H1 (cell line): ENCODE results near the gene C14orf119. TPM values are rescaled to one million over a fixed set of nuclear protein-coding genes. Genes with fewer than 3 reads are reported as not detected.
A peak's percentile ranks its signal among the peaks of the same experiment; 100 is the strongest.

Source experiments
- CTCF ChIA-PET: fragments of 300-600 bp; sonication (Branson Sonifier 250); formaldehyde crosslinking; loops from one replicate; lab custom pipeline; 2021; ENCODE audit not compliant: partially characterized antibody; lab: Charles Lee
- POLR2A ChIA-PET: fragments of 300-600 bp; sonication (Branson Sonifier 250); formaldehyde crosslinking; loops from one replicate; lab custom pipeline; 2021; ENCODE audit warnings: inconsistent platforms; ENCODE audit not compliant: partially characterized antibody; lab: Charles Lee
- DNase-seq, 2 experiments: peaks; one replicate each; pipeline versions ENCODE4 v3.0.0 to v3.0.0-alpha.2; 2010 to 2022; ENCODE audit warnings: low spot score in 2 of 2, low read depth in 1 of 2, mixed read lengths in 1 of 2
- FAIRE-seq: peaks from 2 replicates; lab custom pipeline; 2011; peaks lifted over from hg19 to GRCh38; lab: Jason Lieb, UNC
- H2AFZ ChIP-seq: 2 replicates; pipeline ENCODE4 v1.8.1; 2012; ENCODE audit warnings: low read length, inconsistent platforms
- H2AK5ac ChIP-seq: 2 replicates; pipeline ENCODE4 v1.6.1; 2013; ENCODE audit warnings: low read depth, low read length
- H2BK120ac ChIP-seq: replicated peaks from 2 replicates; pipeline ENCODE3; 2013; ENCODE audit warnings: low read depth, low read length, inconsistent platforms
- H2BK12ac ChIP-seq: 2 replicates; pipeline ENCODE4 v1.6.1; 2013; ENCODE audit warnings: low read depth, low read length
- H2BK15ac ChIP-seq: 2 replicates; pipeline ENCODE4 v1.6.1; 2013; ENCODE audit warnings: low read length
- H2BK20ac ChIP-seq: 2 replicates; pipeline ENCODE4 v1.6.1; 2013; ENCODE audit warnings: low read length
- H2BK5ac ChIP-seq: 2 replicates; pipeline ENCODE4 v1.6.1; 2013; ENCODE audit warnings: low read depth, low read length
- H3K14ac ChIP-seq: 2 replicates; pipeline ENCODE4 v1.6.1; 2013; ENCODE audit warnings: inconsistent platforms; ENCODE audit not compliant: insufficient read length
- H3K18ac ChIP-seq: 2 replicates; pipeline ENCODE4 v1.6.1; 2013; ENCODE audit warnings: low read length; ENCODE audit errors: extremely low read depth
- H3K23ac ChIP-seq: 2 replicates; pipeline ENCODE4 v1.6.1; 2013; ENCODE audit warnings: inconsistent platforms; ENCODE audit not compliant: insufficient read length
- H3K23me2 ChIP-seq: 2 replicates; pipeline ENCODE4 v1.6.1; 2013; ENCODE audit warnings: low read depth, low read length
- H3K27ac ChIP-seq: 2 replicates; pipeline ENCODE4 v1.6.1; 2011; ENCODE audit warnings: low read depth, low read length, inconsistent platforms
- H3K27me3 ChIP-seq, 4 experiments: replicated peaks in 1 of 4; 1 replicate in 1 of 4; 2 replicates in 3 of 4; pipeline versions ENCODE4 v1.6.1 to v1.8.1; 2011 to 2013; ENCODE audit warnings: low read length in 3 of 4, mild to moderate bottlenecking in 3 of 4, inconsistent platforms in 2 of 4, mixed read lengths in 2 of 4, moderate library complexity in 1 of 4; ENCODE audit not compliant: control insufficient read depth in 3 of 4, insufficient read depth in 3 of 4; ENCODE audit errors: extremely low read depth in 1 of 4
- H3K36me3 ChIP-seq, 4 experiments: 2 replicates each; pipeline versions ENCODE4 v1.6.1 to v1.8.1; 2011 to 2013; ENCODE audit warnings: mild to moderate bottlenecking in 4 of 4, low read length in 3 of 4, moderate library complexity in 2 of 4, control low read depth in 1 of 4, inconsistent platforms in 1 of 4; ENCODE audit not compliant: insufficient read depth in 4 of 4, control insufficient read depth in 2 of 4
- H3K4ac ChIP-seq: replicated peaks from 2 replicates; pipeline ENCODE3; 2013; ENCODE audit warnings: low read length, low read depth, mixed read lengths, inconsistent platforms; ENCODE audit not compliant: insufficient read length
- H3K4me1 ChIP-seq, 4 experiments: replicated peaks in 1 of 4; 1 replicate in 1 of 4; 2 replicates in 3 of 4; pipeline versions ENCODE4 v1.6.1 to v1.8.1; 2011 to 2013; ENCODE audit warnings: low read length in 3 of 4, inconsistent platforms in 2 of 4, mixed read lengths in 1 of 4; ENCODE audit not compliant: insufficient read depth in 4 of 4, control insufficient read depth in 3 of 4
- H3K4me2 ChIP-seq, 2 experiments: 2 replicates each; pipeline versions ENCODE4 v1.6.1 to v1.8.1; 2011 to 2013; ENCODE audit warnings: low read depth in 2 of 2, low read length in 2 of 2, control low read depth in 1 of 2, inconsistent platforms in 1 of 2, mild to moderate bottlenecking in 1 of 2; ENCODE audit not compliant: insufficient read depth in 1 of 2
- H3K4me3 ChIP-seq, 4 experiments: fragments of 200-600, 300-600 bp in 1 of 4; sonication (generic), shearing (Covaris generic), sonication (Bioruptor Twin) in 1 of 4; 2 replicates each; pipeline versions ENCODE4 v1.5.1 to v1.8.1; 2011 to 2016; ENCODE audit warnings: low read length in 4 of 4, low read depth in 3 of 4, control low read depth in 2 of 4, inconsistent platforms in 2 of 4, mild to moderate bottlenecking in 2 of 4, mixed read lengths in 1 of 4, moderate library complexity in 1 of 4; ENCODE audit not compliant: insufficient read depth in 2 of 4; ENCODE audit errors: extremely low read depth in 1 of 4
- H3K56ac ChIP-seq: replicated peaks from 2 replicates; pipeline ENCODE3; 2013; ENCODE audit warnings: low read depth, mild to moderate bottlenecking, mixed read lengths, low read length, inconsistent platforms; ENCODE audit not compliant: insufficient read length
- H3K79me1 ChIP-seq: 2 replicates; pipeline ENCODE4 v1.6.1; 2013; ENCODE audit warnings: low read depth, low read length, control low read depth
- H3K79me2 ChIP-seq, 2 experiments: 2 replicates each; pipeline versions ENCODE4 v1.6.1 to v1.8.1; 2012 to 2013; ENCODE audit warnings: low read length in 2 of 2, mild to moderate bottlenecking in 2 of 2, inconsistent platforms in 1 of 2; ENCODE audit not compliant: insufficient read depth in 2 of 2, control insufficient read depth in 1 of 2
- H3K9ac ChIP-seq, 4 experiments: replicated peaks in 1 of 4; 1 replicate in 1 of 4; 2 replicates in 3 of 4; pipeline versions ENCODE4 v1.6.1 to v1.8.1; 2011 to 2013; ENCODE audit warnings: low read depth in 3 of 4, low read length in 3 of 4, control low read depth in 2 of 4, mild to moderate bottlenecking in 2 of 4, moderate library complexity in 2 of 4, inconsistent platforms in 1 of 4; ENCODE audit errors: extremely low read depth in 1 of 4
- H3K9me3 ChIP-seq, 2 experiments: 2 replicates each; pipeline versions ENCODE4 v1.6.1 to v1.8.1; 2012 to 2013; ENCODE audit warnings: mild to moderate bottlenecking in 2 of 2, moderate library complexity in 2 of 2, control low read depth in 1 of 2, inconsistent platforms in 1 of 2, low read depth in 1 of 2, low read length in 1 of 2, mixed read lengths in 1 of 2; ENCODE audit not compliant: insufficient read depth in 2 of 2
- H4K20me1 ChIP-seq, 2 experiments: replicated peaks in 1 of 2; 2 replicates each; pipeline versions ENCODE3 to v1.8.1; 2011 to 2013; ENCODE audit warnings: inconsistent platforms in 2 of 2, low read length in 2 of 2, mild to moderate bottlenecking in 1 of 2; ENCODE audit not compliant: insufficient read depth in 2 of 2, control insufficient read depth in 1 of 2
- H4K5ac ChIP-seq: 2 replicates; pipeline ENCODE4 v1.6.1; 2013; ENCODE audit warnings: low read length, low read depth, mixed read lengths, inconsistent platforms; ENCODE audit not compliant: insufficient read length
- H4K8ac ChIP-seq: 2 replicates; pipeline ENCODE4 v1.8.0; 2013; ENCODE audit warnings: mild to moderate bottlenecking, moderate library complexity, low read length, inconsistent platforms; ENCODE audit not compliant: insufficient read depth; ENCODE audit errors: extremely low read depth
- H4K91ac ChIP-seq: replicated peaks from 2 replicates; pipeline ENCODE3; 2013; ENCODE audit warnings: low read length, mixed read lengths, inconsistent platforms; ENCODE audit not compliant: insufficient read length
- E2F6 ChIP-seq: IDR thresholded peaks from 2 replicates; pipeline ENCODE4 v1.6.1; 2012; ENCODE audit warnings: inconsistent platforms
- GTF2F1 ChIP-seq: IDR thresholded peaks from 2 replicates; pipeline ENCODE4 v1.6.1; 2012; ENCODE audit warnings: low read depth, low read length, improper control_type of control experiment, borderline replicate concordance
- HDAC2 ChIP-seq, 2 experiments: fragments of 300-600 bp in 1 of 2; sonication (generic) in 1 of 2; IDR thresholded peaks; 2 replicates each; pipeline ENCODE4 v1.6.1; 2011 to 2012; ENCODE audit warnings: low read depth in 2 of 2, low read length in 2 of 2, mild to moderate bottlenecking in 2 of 2, moderate library complexity in 2 of 2, borderline replicate concordance in 1 of 2, inconsistent platforms in 1 of 2
- HDAC6 ChIP-seq: IDR thresholded peaks from one replicate; pipeline ENCODE4 v1.7.1; 2012; ENCODE audit warnings: low read depth, mild to moderate bottlenecking, inconsistent platforms, low read length, moderate library complexity
- KDM4A ChIP-seq: IDR thresholded peaks from one replicate; pipeline ENCODE4 v1.7.1; 2012; ENCODE audit warnings: low read depth, mild to moderate bottlenecking, moderate library complexity, low read length, inconsistent platforms; ENCODE audit not compliant: severe bottlenecking
- MAFK ChIP-seq: IDR thresholded peaks from 2 replicates; pipeline ENCODE4 v1.6.1; 2012; ENCODE audit warnings: low read depth, mild to moderate bottlenecking, improper control_type of control experiment, low read length
- POU5F1 ChIP-seq: IDR thresholded peaks from 2 replicates; pipeline ENCODE4 v1.6.1; 2011; ENCODE audit warnings: low read depth, mild to moderate bottlenecking, low read length, moderate library complexity
- RNF2 ChIP-seq: fragments of 200-900, 300-1000 bp; sonication (generic); IDR thresholded peaks from 2 replicates; pipeline ENCODE4 v1.7.1; 2016; ENCODE audit warnings: borderline replicate concordance, low read depth, mild to moderate bottlenecking, antibody characterized with exemption, low read length; ENCODE audit not compliant: poor library complexity, severe bottlenecking; ENCODE audit errors: missing control alignments
- SP1 ChIP-seq: IDR thresholded peaks from 2 replicates; pipeline ENCODE4 v1.6.1; 2011; ENCODE audit warnings: low read depth, low read length
- SUZ12 ChIP-seq: fragments of 200-600 bp; sonication (generic); IDR thresholded peaks from 2 replicates; pipeline ENCODE4 v1.6.1; 2012; ENCODE audit warnings: mild to moderate bottlenecking, inconsistent platforms, low read length, moderate library complexity, mixed read lengths
- TBP ChIP-seq: IDR thresholded peaks from 2 replicates; pipeline ENCODE4 v1.6.1; 2011; ENCODE audit warnings: low read depth, low read length, improper control_type of control experiment
- WGBS, 2 experiments: shearing (Covaris generic) in 1 of 2; methylation state at CpG; one replicate each; pipeline versions ENCODE4 v1.1.6 to v1.1.7; 2013 to 2015; ENCODE audit warnings: low lambda C conversion rate in 2 of 2, mixed read lengths in 2 of 2, inconsistent platforms in 1 of 2, low coverage in 1 of 2, missing lambda C conversion rate in 1 of 2; ENCODE audit not compliant: insufficient replicate concordance in 2 of 2, insufficient coverage in 1 of 2, insufficient read length in 1 of 2; ENCODE audit errors: extremely low coverage in 1 of 2, missing lambda C conversion rate in 1 of 2; 5-methylcytosine and 5-hydroxymethylcytosine counted together
- polyA plus RNA-seq, 7 experiments: library from polyadenylated mRNA; depleted of rRNA in 3 of 7; stranded (reverse) in 5 of 7; unstranded in 2 of 7; fragments of >200 nt in 5 of 7; fragments of 200-250 nt in 2 of 7; gene quantifications; 1 replicate in 5 of 7; 2 replicates in 1 of 7; 4 replicates in 1 of 7; pipeline versions ENCODE4 v1.2.1 to v1.2.3, GENCODE V29; 2011 to 2013; ENCODE audit warnings: missing spikeins in 2 of 7, mixed read lengths in 2 of 7
- total RNA-seq: library from RNA; stranded (reverse); fragmentation: NEBNext Ultra II Directional; extraction: Animal tissue kit (Norgen Biotek cat#: 25700); gene quantifications from 2 replicates; pipeline ENCODE4 v1.2.1, GENCODE V29; 2021

The C14orf119 gene
- total and polyA plus RNA-seq, 2 of the 8 experiments (the other 6 are each of a cell fraction or from before 2014, with no cell fraction given), result 78.1 to 94.0 TPM

GRCh38 chr14:23117371-23118020 is 22.2 kb downstream of the C14orf119 start:
- no peak for DNase-seq
- no peak overlapping the region for H3K4ac ChIP-seq
- H4K91ac ChIP-seq, result no peak overlapping the region
- no peak overlapping the region for H4K5ac ChIP-seq
- H3K4me3 ChIP-seq, result no peak overlapping the region
- H3K9me3 ChIP-seq, result no peaks in the 10 kb centered on the region; a peak in 1 of 4 replicates
- ChIA-PET POLR2A (interaction anchor here (1.1 kb wide), 1 partner anchor 46 kb away, joined by 5 read pairs; no protein-coding TSS in a partner anchor), CTCF (interaction anchor here (0.8 to 11.8 kb wide), 6 partner anchors 40 to 183 kb away, joined by 3 to 290 read pairs (median 4); partner anchors contain the start of gene SLC7A8)
- no peak overlapping the region for H2BK120ac ChIP-seq
- H3K14ac ChIP-seq, result no peak overlapping the region
- H4K20me1 ChIP-seq, result no peaks in the 10 kb centered on the region
- no peaks in the 10 kb centered on the region; the same call in 1 of the 2 replicates for H3K23me2 ChIP-seq
- no peaks in the 10 kb centered on the region for H3K79me1 ChIP-seq
- no peak overlapping the region for H3K23ac ChIP-seq
- H2BK15ac ChIP-seq, result no peak overlapping the region
- H3K9ac ChIP-seq, result no peak overlapping the region
- no peak overlapping the region for H2BK12ac ChIP-seq
- H3K4me2 ChIP-seq, result no peak overlapping the region
- H3K18ac ChIP-seq, result no peak overlapping the region
- H3K36me3 ChIP-seq, result no peaks in the 10 kb centered on the region
- 92% methylated on average over 30 of the region's 32 CpGs; no CpG with 5 or more reads in 1 of the 2 experiments for WGBS, 2 experiments
- H2BK20ac ChIP-seq, result no peak overlapping the region
- FAIRE-seq, result no peak
- H2BK5ac ChIP-seq, result no peak overlapping the region
- H3K79me2 ChIP-seq, result no peaks in the 10 kb centered on the region
- H3K27ac ChIP-seq, result no peak overlapping the region
- 0 out of 7 replicates have a peak, but pooled peaks cover 0 to 3% (median 0%) of the 10 kb centered on the region in 4 experiments for H3K27me3 ChIP-seq
- peaks cover 0 to 17% (median 12%) of the 10 kb centered on the region in 4 experiments; a peak in 6 of 7 replicates for H3K4me1 ChIP-seq
- H2AK5ac ChIP-seq, result no peak overlapping the region
- peak overlapping the region; percentile 65; the same call in 1 of the 2 replicates for H4K8ac ChIP-seq
- H2AFZ ChIP-seq, result no peak overlapping the region
- no peak overlapping the region for H3K56ac ChIP-seq
- no peak for TF ChIP-seq MAFK
- no peak for TF ChIP-seq POU5F1
- TF ChIP-seq SUZ12, result no peak
- TF ChIP-seq SP1, result no peak
- no peak for TF ChIP-seq GTF2F1
- TF ChIP-seq HDAC2 (IDR thresholded peaks at IDR 0.05; ENCODE audit: borderline replicate concordance in 1 of 2, low read depth in 2 of 2, low read length in 2 of 2), result no peak
- no peak for TF ChIP-seq TBP
- no peak for TF ChIP-seq HDAC6
- TF ChIP-seq RNF2, result no peak
- no peak for TF ChIP-seq KDM4A
- TF ChIP-seq E2F6, result no peak
